ENCODE results near the gene KRT74. TPM values are rescaled to one million over a fixed set of nuclear protein-coding genes. Genes with fewer than 3 reads are reported as not detected.

Gene KRT74
- total RNA-seq, 1 experiment from 2014 or later, result not detected

- DNase-seq (ENCODE audit: low read depth, low spot score) (no peak), ATAC-seq (no peak)
- no peak overlapping the region for H3K4me3 ChIP-seq (ENCODE audit: low read depth in 2 of 2, low read length in 2 of 2)
- no TSS peak for BruUV-seq (replicated peaks)
- no peak for TF ChIP-seq CTCF (IDR thresholded peaks at IDR 0.05)
- no peak for TF ChIP-seq REST (IDR thresholded peaks at IDR 0.05; ENCODE audit: insufficient read depth in 1 of 2, low read depth in 2 of 2, low read length in 1 of 2)
- TF ChIP-seq SIN3A (IDR thresholded peaks at IDR 0.05; ENCODE audit: borderline replicate concordance, insufficient read depth, low read depth, low read length), result no peak
- TF ChIP-seq TCF7L2 (IDR thresholded peaks at IDR 0.05; ENCODE audit: low read depth, low read length), result no peak
- no peak for TF ChIP-seq POLR2AphosphoS5 (IDR thresholded peaks at IDR 0.05; ENCODE audit: low read depth, low read length)
- no peak overlapping the region for H3K27ac ChIP-seq (ENCODE audit: low read length)
- peaks cover 6% of the 10 kb centered on the region; the same call in 1 of the 2 replicates for H3K27me3 ChIP-seq (ENCODE audit: control insufficient read depth, insufficient read depth, low read length)
- intact Hi-C loops (cut with micrococcal nuclease; ENCODE audit: unreplicated experiment) (no loop called here), in situ Hi-C loops (cut with HindIII; ENCODE audit: low pct_unique_long_range_greater_than_20kb, low sequenced_read_pairs) (no loop called here)
- CTCF ChIA-PET, result no interaction called here
- no peaks in the 10 kb centered on the region for H3K4me1 ChIP-seq (ENCODE audit: control insufficient read depth, insufficient read depth, low read length)
- H3K9me3 ChIP-seq (ENCODE audit: control insufficient read depth, insufficient read depth, low read depth, low read length), result no peaks in the 10 kb centered on the region
- POLR2A ChIA-PET, result no interaction called here
- H3K36me3 ChIP-seq (ENCODE audit: control insufficient read depth, insufficient read depth, low read length), result no peaks in the 10 kb centered on the region
Observed at GRCh38 chr12:52575948-52576347, 2.3 kb upstream of the KRT74 start.

GRCh38 chr12:52575256-52575655 lies 1.6 kb upstream of the KRT74 start:
- no peaks in the 10 kb centered on the region for H3K4me1 ChIP-seq (ENCODE audit: control insufficient read depth, insufficient read depth, low read length)
- in situ Hi-C loops (cut with HindIII; ENCODE audit: low pct_unique_long_range_greater_than_20kb, low sequenced_read_pairs), result no loop called here
- H3K4me3 ChIP-seq (ENCODE audit: low read depth in 2 of 2, low read length in 2 of 2), result no peak overlapping the region
- no peaks in the 10 kb centered on the region for H3K9me3 ChIP-seq (ENCODE audit: control insufficient read depth, insufficient read depth, low read depth, low read length)
- ChIA-PET POLR2A (no interaction called here), CTCF (interaction anchor here (0.6 kb wide), 1 partner anchor 451 kb away, joined by 4 read pairs; no protein-coding TSS in a partner anchor)
- ATAC-seq (no peak), DNase-seq (ENCODE audit: low read depth, low spot score) (no peak)
- intact Hi-C loops (cut with micrococcal nuclease; ENCODE audit: unreplicated experiment), result no loop called here
- no peak overlapping the region for H3K27ac ChIP-seq (ENCODE audit: low read length)
- H3K27me3 ChIP-seq (ENCODE audit: control insufficient read depth, insufficient read depth, low read length), result peaks cover 7% of the 10 kb centered on the region; the same call in 1 of the 2 replicates
- no peaks in the 10 kb centered on the region for H3K36me3 ChIP-seq (ENCODE audit: control insufficient read depth, insufficient read depth, low read length)
- no peak for TF ChIP-seq POLR2AphosphoS5 (IDR thresholded peaks at IDR 0.05; ENCODE audit: low read depth, low read length)
- TF ChIP-seq TCF7L2 (IDR thresholded peaks at IDR 0.05; ENCODE audit: low read depth, low read length), result no peak
- TF ChIP-seq SIN3A (IDR thresholded peaks at IDR 0.05; ENCODE audit: borderline replicate concordance, insufficient read depth, low read depth, low read length), result no peak
- no peak for TF ChIP-seq CTCF (IDR thresholded peaks at IDR 0.05)
- TF ChIP-seq REST (IDR thresholded peaks at IDR 0.05; ENCODE audit: insufficient read depth in 1 of 2, low read depth in 2 of 2, low read length in 1 of 2), result no peak
- BruUV-seq (replicated peaks), result no TSS peak
